AG04450 (cell line): ENCODE results near the gene ANKRD6. TPM values are rescaled to one million over a fixed set of nuclear protein-coding genes. Genes with fewer than 3 reads are reported as not detected.

Experiments used
- CTCF ChIA-PET: fragments of 300-600, 350-600 bp; formaldehyde crosslinking; extraction: SDS; loops from one replicate; lab custom pipeline; 2022; ENCODE audit warnings: antibody characterized with exemption, inconsistent platforms; lab: Charles Lee
- POLR2A ChIA-PET: fragments of 350-600 bp; formaldehyde crosslinking; extraction: SDS; loops from one replicate; lab custom pipeline; 2021; ENCODE audit warnings: antibody characterized with exemption, inconsistent platforms; lab: Yijun Ruan, JAX
- DNase-seq: peaks from one replicate; pipeline ENCODE4 v3.0.0-alpha.2; 2011; ENCODE audit warnings: low read depth, low spot score
- H3K27ac ChIP-seq: one replicate; pipeline ENCODE4 v1.5.1; 2012; ENCODE audit warnings: low read depth, low read length, control low read depth
- H3K27me3 ChIP-seq: one replicate; pipeline ENCODE4 v1.6.0; 2012; ENCODE audit warnings: low read length; ENCODE audit not compliant: control insufficient read depth, insufficient read depth
- H3K4me3 ChIP-seq: 2 replicates; pipeline ENCODE4 v1.5.1; 2011; ENCODE audit warnings: mild to moderate bottlenecking, low read depth, low read length, control low read depth
- H3K9me3 ChIP-seq: 2 replicates; pipeline ENCODE4 v1.5.1; 2012; ENCODE audit warnings: low read length; ENCODE audit not compliant: control insufficient read depth, insufficient read depth
- CTCF ChIP-seq: IDR thresholded peaks from 2 replicates; pipeline ENCODE4 v1.5.1; 2011; ENCODE audit warnings: low read depth, low read length, control low read depth, inconsistent platforms
- polyA plus RNA-seq: library from polyadenylated mRNA; depleted of rRNA; stranded (reverse); fragments of >200 nt; gene quantifications from 2 replicates; pipeline ENCODE4 v1.2.3, GENCODE V29; 2011

Gene ANKRD6
- polyA plus RNA-seq, 1 experiment = 0.10 TPM

- ChIA-PET CTCF (interaction anchor here (0.6 to 3.5 kb wide), 10 partner anchors 10 to 627 kb away, joined by 3 to 12 read pairs (median 4); partner anchors contain the start of genes ANKRD6 and LYRM2), POLR2A (no interaction called here)
- DNase-seq = no peak
- Histone ChIP-seq H3K9me3 (no peaks in the 10 kb centered on the region), H3K27ac (no peak overlapping the region), H3K4me3 (no peak overlapping the region), H3K27me3 (no peaks in the 10 kb centered on the region)
- TF ChIP-seq CTCF = peak; percentile 77
These were observed 177.2 kb downstream of the ANKRD6 start for GRCh38 chr6:89610149-89610642.

GRCh38 chr6:89611666-89612065, 178.7 kb downstream of the ANKRD6 start:
- POLR2A ChIA-PET = no interaction called here
- Histone ChIP-seq H3K27me3 (no peaks in the 10 kb centered on the region), H3K4me3 (no peak overlapping the region), H3K9me3 (no peaks in the 10 kb centered on the region), H3K27ac (no peak overlapping the region)
- CTCF ChIA-PET = interaction anchor here (2.4 to 3.5 kb wide), 2 partner anchors 180 to 300 kb away, joined by 10 to 12 read pairs; partner anchors contain the start of gene ANKRD6
- no peak for DNase-seq
- TF ChIP-seq CTCF = no peak

- ChIA-PET CTCF (interaction anchor here (1.8 kb wide), 1 partner anchor 240 kb away, joined by 6 read pairs; no protein-coding TSS in a partner anchor), POLR2A (no interaction called here)
- no peak for TF ChIP-seq CTCF
- Histone ChIP-seq H3K9me3 (no peaks in the 10 kb centered on the region), H3K27me3 (no peaks in the 10 kb centered on the region), H3K4me3 (no peak overlapping the region), H3K27ac (no peak overlapping the region)
- DNase-seq = no peak
These were observed 179.2 kb downstream of the ANKRD6 start for GRCh38 chr6:89612121-89612520.

- no peak overlapping the region for H3K27ac ChIP-seq
- CTCF ChIA-PET = interaction anchor here (1.8 kb wide), 1 partner anchor 241 kb away, joined by 6 read pairs; no protein-coding TSS in a partner anchor
- no peak overlapping the region for H3K4me3 ChIP-seq
- no peak for TF ChIP-seq CTCF
- H3K9me3 ChIP-seq = no peaks in the 10 kb centered on the region
- H3K27me3 ChIP-seq = no peaks in the 10 kb centered on the region
- POLR2A ChIA-PET = no interaction called here
- no peak for DNase-seq
These were observed 180.8 kb downstream of the ANKRD6 start for GRCh38 chr6:89613790-89614189.

GRCh38 chr6:89615882-89616281, 182.9 kb downstream of the ANKRD6 start:
- no peak for TF ChIP-seq CTCF
- Histone ChIP-seq H3K27me3 (no peaks in the 10 kb centered on the region), H3K9me3 (no peaks in the 10 kb centered on the region), H3K4me3 (no peak overlapping the region), H3K27ac (no peak overlapping the region)
- CTCF ChIA-PET = no interaction called here
- POLR2A ChIA-PET = no interaction called here
- DNase-seq = no peak
